ENCODE data around the gene CDC25C.

CDC25C gene

DNA sequence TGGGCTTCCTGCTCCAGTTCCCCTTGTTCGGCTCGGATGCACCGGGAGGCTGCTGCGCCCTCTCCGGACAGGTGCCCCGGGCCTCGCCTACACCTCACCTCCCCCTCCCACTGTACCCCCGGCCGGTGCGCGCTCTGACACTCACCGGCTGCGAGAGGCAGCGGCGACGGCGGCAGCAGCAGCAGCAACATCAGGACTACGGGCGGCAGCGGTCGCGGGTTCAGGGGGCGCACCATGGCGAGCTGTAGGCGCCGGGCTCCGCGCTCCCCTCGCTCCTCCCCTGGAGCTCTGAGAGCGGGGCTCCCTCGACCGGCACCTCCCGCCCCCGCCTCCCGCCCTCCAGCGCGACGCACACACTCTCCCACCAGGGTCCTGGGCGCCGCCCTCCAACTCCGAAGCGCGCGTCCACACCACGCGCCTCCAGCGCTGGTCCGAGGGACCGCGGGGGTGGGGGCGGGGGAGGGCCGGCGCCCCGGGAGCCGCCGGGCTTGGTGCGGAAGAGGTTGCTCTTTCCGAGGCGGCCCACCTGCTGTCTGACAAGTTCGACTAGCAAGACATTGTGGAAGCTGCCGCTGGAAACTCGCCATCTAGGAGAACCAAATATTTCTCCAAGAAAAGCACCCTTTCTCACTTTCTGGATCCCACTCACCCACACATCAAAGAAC is 57.3 kb downstream of the CDC25C start, which contains the start of gene GFRA3:
GFRA3 (minus strand) TSS at position 433 of the 665 bp plus-strand sequence; CDS start at position 236, 197 bp downstream.
- Histone ChIP-seq H3K36me3 (ENCODE audit: control insufficient read depth, insufficient read depth, low read length) (no peaks in the 10 kb centered on the region), H3K27me3 (replicated peaks; ENCODE audit: control insufficient read depth, insufficient read depth, low read length) (no peaks in the 10 kb centered on the region), H3K4me3 (replicated peaks; ENCODE audit: low read depth, low read length) (peak within 1 kb of the TSS; percentile 47)
- TF ChIP-seq, protein P1, sequence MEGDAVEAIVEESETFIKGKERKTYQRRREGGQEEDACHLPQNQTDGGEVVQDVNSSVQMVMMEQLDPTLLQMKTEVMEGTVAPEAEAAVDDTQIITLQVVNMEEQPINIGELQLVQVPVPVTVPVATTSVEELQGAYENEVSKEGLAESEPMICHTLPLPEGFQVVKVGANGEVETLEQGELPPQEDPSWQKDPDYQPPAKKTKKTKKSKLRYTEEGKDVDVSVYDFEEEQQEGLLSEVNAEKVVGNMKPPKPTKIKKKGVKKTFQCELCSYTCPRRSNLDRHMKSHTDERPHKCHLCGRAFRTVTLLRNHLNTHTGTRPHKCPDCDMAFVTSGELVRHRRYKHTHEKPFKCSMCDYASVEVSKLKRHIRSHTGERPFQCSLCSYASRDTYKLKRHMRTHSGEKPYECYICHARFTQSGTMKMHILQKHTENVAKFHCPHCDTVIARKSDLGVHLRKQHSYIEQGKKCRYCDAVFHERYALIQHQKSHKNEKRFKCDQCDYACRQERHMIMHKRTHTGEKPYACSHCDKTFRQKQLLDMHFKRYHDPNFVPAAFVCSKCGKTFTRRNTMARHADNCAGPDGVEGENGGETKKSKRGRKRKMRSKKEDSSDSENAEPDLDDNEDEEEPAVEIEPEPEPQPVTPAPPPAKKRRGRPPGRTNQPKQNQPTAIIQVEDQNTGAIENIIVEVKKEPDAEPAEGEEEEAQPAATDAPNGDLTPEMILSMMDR (IDR thresholded peaks at IDR 0.05; ENCODE audit: insufficient read depth, low read length, poor library complexity, severe bottlenecking): no peak
- DNase-seq (ENCODE audit: extremely low read depth, insufficient read length): peak; percentile 23

DNA sequence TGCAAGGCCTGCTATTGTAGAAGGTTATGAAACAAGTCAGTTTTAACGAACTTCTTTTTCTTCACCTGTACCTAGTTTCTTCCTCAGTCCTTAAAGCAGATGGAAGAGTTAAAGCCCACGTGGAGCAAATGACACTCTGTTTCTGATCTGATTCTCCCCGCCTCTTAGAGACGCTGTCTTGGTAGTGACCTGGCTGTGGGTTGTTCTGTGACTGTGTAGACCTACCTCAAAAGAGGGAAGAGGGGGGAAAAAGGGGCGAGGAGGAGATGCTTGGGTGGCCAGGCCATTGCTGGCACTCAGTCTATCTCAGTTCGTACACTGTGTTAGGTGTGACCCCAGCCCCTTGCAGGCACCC is 57.8 kb downstream of the CDC25C start:
- no peak for DNase-seq (ENCODE audit: extremely low read depth, insufficient read length)
- no peaks in the 10 kb centered on the region for H3K36me3 ChIP-seq (ENCODE audit: control insufficient read depth, insufficient read depth, low read length)
- TF ChIP-seq, protein P1 (IDR thresholded peaks at IDR 0.05; ENCODE audit: insufficient read depth, low read length, poor library complexity, severe bottlenecking): no peak
- no peaks in the 10 kb centered on the region for H3K27me3 ChIP-seq (replicated peaks; ENCODE audit: control insufficient read depth, insufficient read depth, low read length)
- no peak overlapping the region; the same call in 1 of the 2 replicates for H3K4me3 ChIP-seq (replicated peaks; ENCODE audit: low read depth, low read length)

DNA sequence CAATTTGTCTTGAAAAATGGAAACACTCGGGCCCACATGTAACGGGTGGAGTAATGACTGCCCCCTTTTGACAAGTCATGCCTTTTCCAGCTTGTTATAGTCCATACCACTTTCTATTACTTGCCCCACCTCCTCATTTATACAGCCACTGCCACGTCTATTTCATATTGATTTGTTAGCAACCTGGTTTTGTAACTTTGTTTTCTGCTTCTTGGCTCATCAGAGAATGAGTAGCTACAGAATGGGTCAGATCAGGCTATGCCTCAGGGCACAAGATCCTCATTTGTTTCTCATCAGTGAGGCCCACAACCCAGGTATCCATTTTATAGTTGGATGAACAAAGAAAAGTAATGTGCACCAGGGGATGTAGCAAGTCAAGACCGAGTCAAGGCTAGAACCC is 58.9 kb downstream of the CDC25C start:
- H3K27me3 ChIP-seq (replicated peaks; ENCODE audit: control insufficient read depth, insufficient read depth, low read length): no peaks in the 10 kb centered on the region
- H3K36me3 ChIP-seq (ENCODE audit: control insufficient read depth, insufficient read depth, low read length): no peaks in the 10 kb centered on the region
- no peak overlapping the region for H3K4me3 ChIP-seq (replicated peaks; ENCODE audit: low read depth, low read length)
- no peak for DNase-seq (ENCODE audit: extremely low read depth, insufficient read length)
- TF ChIP-seq, protein P1 (IDR thresholded peaks at IDR 0.05; ENCODE audit: insufficient read depth, low read length, poor library complexity, severe bottlenecking): no peak

DNA sequence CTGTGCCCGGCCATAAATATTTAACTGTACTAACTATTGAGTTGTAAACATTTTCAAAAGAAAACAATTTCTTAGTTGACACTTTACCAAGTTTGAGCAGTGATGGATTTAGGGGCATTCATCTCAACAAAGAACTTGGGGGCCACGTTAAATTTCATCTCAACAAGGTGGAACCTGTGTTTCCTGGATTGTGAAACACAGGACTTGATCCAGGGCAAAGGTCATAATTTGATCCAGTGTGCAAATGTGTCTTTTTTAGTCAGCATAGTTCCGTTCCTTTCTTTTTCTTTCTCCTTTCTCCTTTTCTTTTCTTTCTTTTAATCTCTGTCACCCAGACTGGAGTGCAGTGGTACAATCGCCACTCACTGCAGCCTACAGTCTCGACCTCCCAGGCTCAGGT is 60.3 kb downstream of the CDC25C start:
- TF ChIP-seq, protein P1 (IDR thresholded peaks at IDR 0.05; ENCODE audit: insufficient read depth, low read length, poor library complexity, severe bottlenecking): no peak
- Histone ChIP-seq H3K27me3 (replicated peaks; ENCODE audit: control insufficient read depth, insufficient read depth, low read length) (no peaks in the 10 kb centered on the region), H3K4me3 (replicated peaks; ENCODE audit: low read depth, low read length) (no peak overlapping the region), H3K36me3 (ENCODE audit: control insufficient read depth, insufficient read depth, low read length) (no peaks in the 10 kb centered on the region)
- DNase-seq (ENCODE audit: extremely low read depth, insufficient read length): no peak

DNA sequence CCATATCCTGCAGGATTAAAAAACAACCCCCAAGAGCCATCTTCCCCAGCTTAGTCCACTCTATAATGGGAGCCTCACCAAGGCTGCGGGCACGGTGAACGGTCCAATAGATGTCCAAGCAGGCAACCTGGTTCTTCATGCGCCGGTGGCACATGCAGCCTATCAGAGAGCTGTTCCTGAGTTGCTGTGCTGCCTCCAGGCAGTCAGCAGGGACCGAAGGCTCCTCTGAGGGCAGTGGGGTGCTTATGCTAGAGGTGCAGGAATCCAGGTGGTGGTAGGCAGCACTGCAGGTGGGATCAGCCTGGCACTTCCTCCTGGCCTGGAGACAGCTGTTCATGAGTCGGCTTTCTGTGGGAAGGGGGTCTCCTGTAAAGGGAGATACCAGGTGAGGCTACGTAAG is 67.4 kb downstream of the CDC25C start:
- H3K36me3 ChIP-seq (ENCODE audit: control insufficient read depth, insufficient read depth, low read length): no peaks in the 10 kb centered on the region
- no peaks in the 10 kb centered on the region; the same call in 1 of the 2 replicates for H3K27me3 ChIP-seq (replicated peaks; ENCODE audit: control insufficient read depth, insufficient read depth, low read length)
- H3K4me3 ChIP-seq (replicated peaks; ENCODE audit: low read depth, low read length): no peak overlapping the region
- DNase-seq (ENCODE audit: extremely low read depth, insufficient read length): no peak
- TF ChIP-seq, protein P1 (IDR thresholded peaks at IDR 0.05; ENCODE audit: insufficient read depth, low read length, poor library complexity, severe bottlenecking): no peak
